Kidney (tissue), 14 donors: ENCODE results near the gene SLC38A8. TPM values are rescaled to one million over a fixed set of nuclear protein-coding genes. Genes with fewer than 3 reads are reported as not detected.

ENCODE experiments used
- DNase-seq, 5 donors: peaks; one replicate each; pipeline ENCODE4 v3.0.0-alpha.2; 2013 to 2020
- FAIRE-seq: peaks from 2 replicates; lab custom pipeline; 2012; peaks lifted over from hg19 to GRCh38; lab: Jason Lieb, UNC
- H3K27ac ChIP-seq, 2 donors: one replicate each; pipeline ENCODE4 v1.7.0; 2013; ENCODE audit warnings: low read depth in 2 of 2, low read length in 2 of 2, inconsistent platforms in 1 of 2
- H3K27me3 ChIP-seq: one replicate; pipeline ENCODE4 v1.7.1; 2013; ENCODE audit warnings: low read length, inconsistent platforms; ENCODE audit not compliant: control insufficient read depth, insufficient read depth
- H3K36me3 ChIP-seq, 3 donors: one replicate each; pipeline versions ENCODE4 v1.7.0 to v1.7.1; 2013; ENCODE audit warnings: low read length in 3 of 3, control low read depth in 1 of 3, inconsistent platforms in 1 of 3; ENCODE audit not compliant: insufficient read depth in 3 of 3, control insufficient read depth in 2 of 3
- H3K4me1 ChIP-seq, 3 donors: one replicate each; pipeline versions ENCODE4 v1.7.0 to v1.7.1; 2013; ENCODE audit warnings: low read length in 3 of 3, inconsistent platforms in 1 of 3, low read depth in 1 of 3; ENCODE audit not compliant: control insufficient read depth in 2 of 3, insufficient read depth in 2 of 3
- H3K4me3 ChIP-seq, 3 donors: one replicate each; pipeline versions ENCODE4 v1.7.0 to v1.8.1; 2013; ENCODE audit warnings: low read length in 3 of 3, control low read depth in 1 of 3, inconsistent platforms in 1 of 3
- H3K9ac ChIP-seq, 3 donors: one replicate each; pipeline versions ENCODE4 v1.7.0 to v1.7.1; 2013; ENCODE audit warnings: low read length in 3 of 3, control low read depth in 1 of 3, inconsistent platforms in 1 of 3
- H3K9me3 ChIP-seq, 3 donors: one replicate each; pipeline versions ENCODE4 v1.7.0 to v1.7.1; 2013; ENCODE audit warnings: low read length in 3 of 3, control low read depth in 1 of 3, inconsistent platforms in 1 of 3; ENCODE audit not compliant: control insufficient read depth in 2 of 3, insufficient read depth in 1 of 3
- CTCF ChIP-seq: IDR thresholded peaks from 3 replicates; pipeline ENCODE4 v1.5.1; 2012; ENCODE audit warnings: mild to moderate bottlenecking, moderate library complexity, borderline replicate concordance; ENCODE audit not compliant: insufficient read depth; ENCODE audit errors: extremely low read depth
- intact Hi-C: fragments of 100-400 bp; cut with DNase I; formaldehyde crosslinking; loops from one replicate; pipeline ENCODE4 v1.11.1; 2022
- polyA plus RNA-seq: library from polyadenylated mRNA; stranded (reverse); fragments of 350-450 nt; fragmentation: Illumina TruSeq; extraction: RNeasy Lipid Tissue Mini Kit (QIAGEN cat#74804); gene quantifications from one replicate; pipeline ENCODE4 v1.2.3, GENCODE V29; 2014; ENCODE audit warnings: low read depth, low replicate concordance; ENCODE audit not compliant: insufficient read depth
- total RNA-seq: library from RNA; stranded (reverse); fragmentation: NEBNext Ultra II Directional; extraction: Animal tissue kit (Norgen Biotek cat#: 25700); gene quantifications from one replicate; pipeline ENCODE4 v1.2.1, GENCODE V29; 2021
- donor health status: control.
- donor health status: control.
- donor health status: control.
- donor health status: control.
- donor health status: control.
- donor health status: DM: yes; HTN: yes; CAD: no.
- donor health status: Normal renal cell carcinoma (clear cell type).

Gene SLC38A8
- total and polyA plus RNA-seq, 2 donors from 2014 or later = 0.30 TPM; not detected in 1

GRCh38 chr16:83996481-83997252, 45.9 kb downstream of the SLC38A8 start:
- no peak overlapping the region for H3K9ac ChIP-seq
- no peak for TF ChIP-seq CTCF
- no peaks in the 10 kb centered on the region for H3K36me3 ChIP-seq
- no peaks in the 10 kb centered on the region for H3K27me3 ChIP-seq
- no peak overlapping the region for H3K27ac ChIP-seq
- H3K9me3 ChIP-seq = no peaks in the 10 kb centered on the region
- intact Hi-C loops = no loop called here
- H3K4me1 ChIP-seq = peaks cover 0 to 6% (median 4%) of the 10 kb centered on the region in 3 donors
- no peak for FAIRE-seq
- no peak for DNase-seq
- no peak overlapping the region for H3K4me3 ChIP-seq

GRCh38 chr16:83995754-83996153, 46.8 kb downstream of the SLC38A8 start:
- Histone ChIP-seq H3K27me3 (no peaks in the 10 kb centered on the region), H3K4me1 (peaks cover 0 to 6% (median 4%) of the 10 kb centered on the region in 3 donors), H3K4me3 (no peak overlapping the region), H3K9ac (no peak overlapping the region), H3K9me3 (no peaks in the 10 kb centered on the region), H3K36me3 (no peaks in the 10 kb centered on the region), H3K27ac (no peak overlapping the region)
- DNase-seq (peak in 4 of 5 donors; percentile 88 to 91 (median 90)), FAIRE-seq (no peak)
- intact Hi-C loops = no loop called here
- TF ChIP-seq CTCF = no peak

- peaks cover 0 to 6% (median 4%) of the 10 kb centered on the region in 3 donors for H3K4me1 ChIP-seq
- H3K27ac ChIP-seq = no peak overlapping the region
- intact Hi-C loops = no loop called here
- H3K27me3 ChIP-seq = no peaks in the 10 kb centered on the region
- no peaks in the 10 kb centered on the region for H3K36me3 ChIP-seq
- no peaks in the 10 kb centered on the region for H3K9me3 ChIP-seq
- no peak overlapping the region for H3K9ac ChIP-seq
- TF ChIP-seq CTCF = no peak
- FAIRE-seq (no peak), DNase-seq (no peak)
- no peak overlapping the region for H3K4me3 ChIP-seq
Measured at GRCh38 chr16:83994703-83995102, 47.9 kb downstream of the SLC38A8 start.
